Epithelial cell of proximal tubule (primary cell): ENCODE results near the gene VPS8. TPM values are rescaled to one million over a fixed set of nuclear protein-coding genes. Genes with fewer than 3 reads are reported as not detected.

Experiments
- DNase-seq: peaks from one replicate; pipeline ENCODE4 v3.0.0-alpha.2; 2011; ENCODE audit warnings: low read depth
- H3K4me3 ChIP-seq: 2 replicates; pipeline ENCODE4 v1.5.1; 2011; ENCODE audit warnings: low read depth, mild to moderate bottlenecking, low read length
- CTCF ChIP-seq: conservative IDR thresholded peaks from 2 replicates; pipeline ENCODE4 v1.5.1; 2012; ENCODE audit warnings: low read depth, mild to moderate bottlenecking, low read length
- total RNA-seq: library from RNA; depleted of rRNA; stranded (reverse); fragments of >200 nt; gene quantifications from 2 replicates; pipeline ENCODE4 v1.2.3, GENCODE V29; 2015

Gene VPS8
- total RNA-seq, 1 donor from 2014 or later = 16.7 TPM

DNA sequence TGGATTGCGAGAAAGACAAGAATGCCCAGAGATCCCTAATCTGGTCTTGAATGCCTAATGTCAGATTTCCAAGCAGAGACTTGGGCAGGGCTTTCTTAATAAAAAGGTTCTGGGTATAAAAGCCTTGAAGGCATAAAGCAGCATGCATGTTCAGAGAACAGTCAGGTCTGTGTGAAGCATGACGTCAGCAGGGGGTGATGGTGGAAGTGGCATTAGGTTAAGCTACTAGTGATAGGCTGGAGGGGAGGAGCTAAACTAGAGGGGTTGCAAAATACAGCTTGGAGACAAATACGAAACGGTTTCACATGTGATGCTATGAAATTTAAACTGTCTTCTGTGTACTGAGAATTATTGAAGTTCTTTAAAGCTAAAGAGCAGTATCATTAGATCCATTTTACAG lies 125.6 kb downstream of the VPS8 start:
- TF ChIP-seq CTCF = no peak
- DNase-seq = no peak
- no peak overlapping the region for H3K4me3 ChIP-seq

DNA sequence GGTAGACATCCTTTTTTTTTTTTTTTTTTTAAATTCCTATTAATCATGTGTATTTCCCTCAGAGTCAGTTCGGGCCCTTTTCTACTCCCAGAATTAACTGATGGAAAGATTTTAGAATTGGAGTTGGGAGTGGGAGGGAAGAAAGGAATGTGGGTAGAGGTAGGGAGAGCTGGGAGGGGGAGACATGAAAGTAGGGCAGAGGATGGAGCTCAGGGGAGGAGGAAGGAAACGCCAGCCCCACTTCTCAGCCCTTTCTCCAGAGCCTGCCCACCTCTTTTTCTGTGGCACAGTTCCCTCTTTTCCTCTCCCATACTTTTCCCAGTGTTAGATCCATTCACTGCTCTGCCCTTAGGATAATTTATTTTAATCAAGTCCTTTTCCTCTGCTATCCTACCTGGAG lies 129.4 kb downstream of the VPS8 start:
- no peak for DNase-seq
- no peak for TF ChIP-seq CTCF

GRCh38 chr3:184942735-184943134 lies 130.8 kb downstream of the VPS8 start:
- no peak for TF ChIP-seq CTCF
- DNase-seq = no peak
- no peak overlapping the region for H3K4me3 ChIP-seq

More for the DNA sequence above, 129.4 kb downstream of the VPS8 start:
- H3K4me3 ChIP-seq = no peak overlapping the region

GRCh38 chr3:184944241-184944640 lies 132.3 kb downstream of the VPS8 start:
- no peak for TF ChIP-seq CTCF
- no peak overlapping the region for H3K4me3 ChIP-seq
- no peak for DNase-seq

- no peak for TF ChIP-seq CTCF
- DNase-seq = no peak
- H3K4me3 ChIP-seq = no peak overlapping the region
These were observed 134.1 kb downstream of the VPS8 start for GRCh38 chr3:184945886-184946625.

DNA sequence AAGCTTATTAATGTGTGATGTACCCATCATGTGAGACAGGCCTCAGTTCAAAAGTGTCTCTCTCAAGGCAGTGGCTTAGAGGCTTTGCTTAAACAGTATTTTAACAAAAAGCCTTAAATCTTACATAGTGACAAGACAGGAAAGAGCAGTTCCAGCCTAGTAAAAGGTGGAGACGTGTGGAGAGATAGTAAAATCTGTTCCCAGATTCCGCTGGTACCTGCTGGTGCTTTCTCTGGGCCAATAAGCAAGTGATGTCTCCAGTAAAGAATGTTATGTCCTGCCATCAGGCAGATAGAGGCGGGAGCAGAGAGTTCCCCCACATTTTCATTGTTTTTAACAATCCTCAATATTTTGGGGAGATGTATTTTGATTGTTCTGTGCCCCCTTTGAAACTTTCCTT lies 135.0 kb downstream of the VPS8 start:
- H3K4me3 ChIP-seq = no peak overlapping the region
- TF ChIP-seq CTCF = no peak
- DNase-seq = no peak
